Central memory CD8-positive, alpha-beta T cell (primary cell): ENCODE data around the gene LDLRAP1.

Experiments
- ATAC-seq: fragments of 150-1000 bp; cut with Tn5 transposase; replicated peaks from 2 replicates; pipeline ENCODE4 v1.10.0; 2022; ENCODE audit warnings: mild to moderate bottlenecking, moderate FRiP score, moderate number of reproducible peaks; ENCODE audit not compliant: poor library complexity, severe bottlenecking; ENCODE audit errors: extremely low read depth
- DNase-seq, 2 donors: peaks; one replicate each; pipeline ENCODE4 v3.0.0; 2021; ENCODE audit warnings: low spot score in 2 of 2
- H3K27ac Mint-ChIP-seq: one replicate; pipeline ENCODE4 v1.8.0; 2022; ENCODE audit warnings: low read depth, mild to moderate bottlenecking, moderate library complexity, mixed read lengths
- H3K27me3 Mint-ChIP-seq: one replicate; pipeline ENCODE4 v1.8.0; 2022; ENCODE audit warnings: mixed read lengths
- H3K36me3 Mint-ChIP-seq: one replicate; pipeline ENCODE4 v1.8.0; 2022; ENCODE audit warnings: mild to moderate bottlenecking, moderate library complexity, mixed read lengths; ENCODE audit not compliant: insufficient read depth
- H3K4me1 Mint-ChIP-seq: one replicate; pipeline ENCODE4 v1.8.0; 2022; ENCODE audit warnings: mixed read lengths
- H3K4me3 Mint-ChIP-seq: one replicate; pipeline ENCODE4 v1.8.0; 2022; ENCODE audit warnings: mild to moderate bottlenecking, moderate library complexity, mixed read lengths
- H3K9me3 Mint-ChIP-seq: one replicate; pipeline ENCODE4 v1.8.0; 2022; ENCODE audit warnings: mixed read lengths

LDLRAP1 gene

DNA sequence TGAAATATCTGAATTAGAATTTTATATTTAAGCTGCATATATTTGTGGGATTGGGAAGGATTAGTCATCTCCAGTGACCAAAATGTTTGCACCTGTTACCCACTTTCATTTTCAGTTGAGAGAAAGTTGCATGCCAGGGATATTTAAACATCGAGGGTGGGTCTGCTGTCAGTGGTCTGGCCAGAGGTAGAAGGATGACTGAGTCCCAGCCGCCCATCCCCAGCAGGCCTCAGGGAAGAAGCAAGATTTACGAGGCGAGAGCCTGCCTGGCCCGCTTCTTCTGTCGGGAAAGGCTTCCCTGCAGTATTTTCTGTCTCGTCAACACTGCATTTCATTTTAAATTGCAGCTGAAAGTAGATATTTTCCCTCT lies 71.8 kb downstream of the LDLRAP1 start:
- H3K27me3 Mint-ChIP-seq, result peaks cover 8% of the 10 kb centered on the region
- no peak for ATAC-seq
- H3K4me3 Mint-ChIP-seq, result peak overlapping the region; percentile 68
- DNase-seq, result no peak
- H3K4me1 Mint-ChIP-seq, result peaks cover 46% of the 10 kb centered on the region
- H3K27ac Mint-ChIP-seq, result no peak overlapping the region
- no peaks in the 10 kb centered on the region for H3K9me3 Mint-ChIP-seq
- H3K36me3 Mint-ChIP-seq, result peaks cover 16% of the 10 kb centered on the region

DNA sequence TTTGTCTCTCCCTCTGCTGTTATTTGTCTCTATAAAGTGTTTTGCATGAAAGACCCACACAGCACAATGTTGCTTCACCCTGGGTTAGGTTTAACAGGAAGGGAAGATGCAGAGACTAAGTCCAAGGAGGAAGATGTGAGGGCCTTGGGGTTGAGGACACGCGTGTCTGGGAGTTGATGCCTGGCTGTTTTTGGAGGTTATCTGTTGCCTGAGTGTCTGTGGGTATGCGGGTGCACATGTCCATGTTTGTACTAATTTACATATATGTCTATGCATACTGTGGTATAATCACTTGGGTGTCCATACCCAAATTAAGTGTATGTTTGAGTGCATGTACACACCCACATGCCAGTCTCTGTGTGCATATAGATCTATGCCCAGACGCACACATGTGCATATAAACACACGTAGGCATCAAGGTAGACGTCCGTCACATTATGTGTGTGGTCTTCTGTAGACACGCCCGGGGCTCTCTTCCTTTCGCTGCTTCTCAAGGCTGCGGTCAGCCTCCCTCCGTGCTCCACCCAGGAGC lies 72.2 kb downstream of the LDLRAP1 start:
- peak; percentile 10 for ATAC-seq
- DNase-seq, result no peak
- no peak overlapping the region for H3K27ac Mint-ChIP-seq

DNA sequence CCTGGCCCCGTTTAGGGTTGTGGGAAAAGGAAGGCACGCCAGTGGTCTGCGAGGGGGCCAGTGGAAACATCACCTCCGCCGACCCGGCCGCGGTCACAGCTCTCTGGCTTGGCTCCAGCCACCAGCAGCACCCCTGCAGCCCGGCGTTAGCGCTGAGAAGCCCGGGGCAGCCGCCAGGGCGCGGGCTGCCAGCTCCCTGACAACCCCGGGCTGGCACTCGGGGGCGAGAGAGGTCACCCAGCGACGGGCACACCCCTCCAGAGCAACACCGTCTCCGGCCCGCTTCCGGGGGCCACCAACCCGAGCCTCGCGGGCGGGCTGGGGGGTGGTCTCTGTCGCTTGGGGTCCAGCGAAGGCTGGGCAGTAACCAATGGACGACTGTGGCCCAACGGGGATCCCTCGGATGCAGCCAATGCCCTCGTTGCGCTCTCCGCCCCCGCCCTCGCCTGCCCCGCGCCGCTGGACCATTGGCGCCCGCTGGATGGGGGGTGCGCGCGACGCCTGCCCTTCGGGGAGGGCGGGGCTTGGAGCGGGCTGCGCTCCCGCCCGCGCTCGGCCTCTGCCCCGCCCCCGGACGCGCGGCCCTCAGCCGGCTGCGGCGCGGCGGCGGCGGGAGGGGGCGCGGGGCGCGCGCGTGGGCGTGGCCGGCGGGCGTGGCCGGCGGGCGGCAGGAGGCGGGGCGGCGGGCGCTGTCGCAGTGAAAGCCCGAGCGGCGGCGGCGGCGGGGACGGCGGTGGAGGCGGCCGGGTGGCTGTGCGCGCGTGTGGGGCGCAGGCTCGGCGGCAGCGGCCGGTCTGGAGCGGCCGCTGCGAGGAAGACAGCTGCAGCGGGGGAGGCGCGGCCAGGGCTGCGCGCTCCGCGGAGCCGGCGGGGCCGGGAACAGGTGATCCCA lies 72.9 kb downstream of the LDLRAP1 start, which contains the start of gene MAN1C1:
Gene MAN1C1 (plus strand): TSS at position 697 of the 892 bp plus-strand sequence. CDS start 1,007 bp downstream, outside the sequence.
- DNase-seq (peak; percentile 74 to 76), ATAC-seq (peak; percentile 52)
- Mint-ChIP-seq H3K9me3 (no peaks in the 10 kb centered on the region), H3K27me3 (peaks cover 8% of the 10 kb centered on the region), H3K4me1 (peaks cover 57% of the 10 kb centered on the region), H3K4me3 (peak within 1 kb of the TSS; percentile 95), H3K36me3 (peaks cover 16% of the 10 kb centered on the region), H3K27ac (no peak within 1 kb of the TSS)

More for the DNA sequence above, 72.2 kb downstream of the LDLRAP1 start:
- H3K9me3 Mint-ChIP-seq, result no peaks in the 10 kb centered on the region
- peaks cover 16% of the 10 kb centered on the region for H3K36me3 Mint-ChIP-seq
- H3K4me1 Mint-ChIP-seq, result peaks cover 50% of the 10 kb centered on the region
- peaks cover 8% of the 10 kb centered on the region for H3K27me3 Mint-ChIP-seq
- H3K4me3 Mint-ChIP-seq, result peak overlapping the region; percentile 68

DNA sequence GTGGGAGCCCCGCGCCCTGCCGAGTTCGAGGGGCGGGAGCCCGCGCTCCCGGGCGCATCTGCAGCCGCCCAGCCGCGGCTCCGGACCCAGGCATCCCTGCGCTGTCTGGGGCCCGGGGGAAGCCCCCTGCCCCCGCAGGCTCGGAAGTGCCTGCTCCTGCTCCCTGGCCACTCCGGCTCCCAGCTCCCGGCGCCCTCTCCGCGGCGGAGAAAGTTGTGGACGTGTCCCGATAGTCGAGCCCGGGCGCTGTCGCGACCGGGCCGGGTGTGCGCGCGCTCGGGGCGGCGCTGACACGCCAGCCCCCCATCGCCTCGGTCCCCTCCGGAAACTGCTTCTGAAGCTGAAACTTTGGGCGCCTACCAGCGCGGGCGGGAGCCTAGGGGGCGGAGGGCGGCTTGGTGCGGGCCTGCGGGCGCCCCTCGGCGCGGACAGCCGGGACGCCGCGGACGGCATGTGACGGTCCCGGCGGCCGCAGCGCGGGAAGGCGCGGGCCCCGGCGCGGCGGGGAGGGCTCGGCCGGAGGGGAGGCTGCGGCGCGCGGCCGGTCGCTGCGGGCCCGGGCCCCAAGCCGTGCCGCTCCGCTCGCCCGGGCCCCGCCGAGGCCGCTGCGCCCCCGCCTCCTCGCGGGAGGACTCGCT lies 73.7 kb downstream of the LDLRAP1 start:
- Mint-ChIP-seq H3K27ac (no peak overlapping the region), H3K4me3 (peak overlapping the region; percentile 95), H3K4me1 (peaks cover 62% of the 10 kb centered on the region), H3K27me3 (peaks cover 5% of the 10 kb centered on the region), H3K36me3 (peaks cover 16% of the 10 kb centered on the region), H3K9me3 (no peaks in the 10 kb centered on the region)
- DNase-seq (no peak), ATAC-seq (no peak)

DNA sequence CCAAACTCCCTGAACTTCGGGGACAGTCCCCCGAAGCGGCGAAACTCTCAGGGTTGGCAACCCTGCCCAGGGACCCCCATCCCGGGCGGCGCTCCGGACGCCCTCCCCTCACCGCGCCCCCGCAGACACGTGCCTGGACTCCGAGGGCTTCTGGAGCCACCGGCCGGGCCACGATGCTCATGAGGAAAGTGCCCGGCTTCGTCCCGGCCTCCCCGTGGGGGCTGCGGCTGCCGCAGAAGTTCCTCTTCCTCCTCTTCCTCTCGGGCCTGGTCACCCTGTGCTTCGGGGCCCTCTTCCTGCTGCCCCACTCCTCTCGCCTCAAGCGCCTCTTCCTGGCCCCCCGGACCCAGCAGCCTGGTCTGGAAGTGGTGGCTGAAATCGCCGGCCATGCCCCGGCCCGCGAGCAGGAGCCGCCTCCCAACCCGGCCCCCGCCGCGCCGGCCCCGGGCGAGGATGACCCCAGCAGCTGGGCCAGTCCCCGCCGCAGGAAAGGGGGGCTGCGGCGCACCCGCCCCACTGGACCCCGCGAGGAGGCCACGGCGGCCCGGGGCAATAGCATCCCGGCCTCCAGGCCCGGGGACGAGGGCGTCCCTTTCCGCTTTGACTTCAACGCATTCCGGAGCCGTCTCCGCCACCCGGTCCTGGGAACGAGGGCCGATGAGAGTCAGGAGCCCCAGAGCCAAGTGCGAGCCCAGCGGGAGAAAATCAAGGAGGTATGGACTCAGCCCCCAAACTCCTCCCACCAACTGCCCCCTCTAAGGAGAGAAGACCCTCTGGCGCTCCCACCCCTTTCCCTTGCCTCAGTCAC lies 74.4 kb downstream of the LDLRAP1 start:
- peak overlapping the region; percentile 95 for H3K4me3 Mint-ChIP-seq
- H3K27ac Mint-ChIP-seq, result peak overlapping the region; percentile 94
- peaks cover 16% of the 10 kb centered on the region for H3K36me3 Mint-ChIP-seq
- H3K9me3 Mint-ChIP-seq, result no peaks in the 10 kb centered on the region
- no peak for DNase-seq
- H3K4me1 Mint-ChIP-seq, result peaks cover 68% of the 10 kb centered on the region
- ATAC-seq, result no peak
- H3K27me3 Mint-ChIP-seq, result no peaks in the 10 kb centered on the region

DNA sequence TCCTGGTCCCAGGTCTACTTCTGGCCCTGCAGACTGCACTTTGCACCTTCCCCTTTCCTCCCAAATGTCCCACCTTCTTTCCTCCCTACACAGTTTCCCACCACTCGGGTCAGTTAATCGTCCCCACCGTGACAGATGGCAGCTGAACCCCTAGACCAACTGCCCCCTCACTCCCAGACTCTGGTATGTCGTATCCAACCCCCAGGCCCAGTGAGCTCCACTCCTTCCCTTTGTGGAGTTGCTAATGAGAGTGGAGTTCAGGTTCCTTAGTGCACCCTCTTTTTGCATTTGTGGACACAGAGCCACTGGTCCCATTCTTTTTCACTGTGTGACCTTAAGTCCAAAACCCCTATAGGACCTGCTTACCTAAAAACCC lies 75.0 kb downstream of the LDLRAP1 start:
- H3K27ac Mint-ChIP-seq, result peak overlapping the region; percentile 94
- no peaks in the 10 kb centered on the region for H3K9me3 Mint-ChIP-seq
- peak overlapping the region; percentile 95 for H3K4me3 Mint-ChIP-seq
- DNase-seq (no peak), ATAC-seq (no peak)
- H3K36me3 Mint-ChIP-seq, result peaks cover 16% of the 10 kb centered on the region
- H3K4me1 Mint-ChIP-seq, result peaks cover 74% of the 10 kb centered on the region
- H3K27me3 Mint-ChIP-seq, result no peaks in the 10 kb centered on the region
